GM10266 (cell line): ENCODE measurements around the gene FAT4.

ENCODE experiments used
- DNase-seq: peaks from one replicate; pipeline ENCODE4 v3.0.0; 2012; ENCODE audit errors: extremely low spot score
- TF ChIP-seq, protein P1 (sequence below): IDR thresholded peaks from 2 replicates; pipeline ENCODE4 v1.5.1; 2012; ENCODE audit warnings: mild to moderate bottlenecking, low read depth; ENCODE audit not compliant: control insufficient read depth, insufficient read depth; ENCODE audit errors: missing control alignments

FAT4 gene

DNA sequence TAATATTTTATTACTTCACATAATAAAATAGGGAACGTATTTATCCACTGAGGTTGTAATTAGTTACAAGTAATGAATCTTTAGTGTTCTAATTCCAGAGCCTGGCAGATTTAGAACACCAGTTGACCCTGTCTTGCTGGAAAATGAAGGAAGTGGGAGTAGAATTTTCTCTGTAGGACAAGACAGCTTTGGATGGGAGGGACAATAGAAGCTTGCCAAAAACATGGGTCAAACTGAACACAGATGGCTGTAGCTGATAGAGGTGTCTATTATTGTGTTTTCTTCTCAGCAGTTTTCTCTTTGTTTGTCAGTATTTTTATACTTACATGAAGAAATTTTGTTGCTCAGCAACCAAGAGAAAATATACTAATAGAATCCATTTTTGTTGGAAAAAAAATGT lies 20.2 kb downstream of the FAT4 start:
- DNase-seq: no peak
- TF ChIP-seq, protein P1, sequence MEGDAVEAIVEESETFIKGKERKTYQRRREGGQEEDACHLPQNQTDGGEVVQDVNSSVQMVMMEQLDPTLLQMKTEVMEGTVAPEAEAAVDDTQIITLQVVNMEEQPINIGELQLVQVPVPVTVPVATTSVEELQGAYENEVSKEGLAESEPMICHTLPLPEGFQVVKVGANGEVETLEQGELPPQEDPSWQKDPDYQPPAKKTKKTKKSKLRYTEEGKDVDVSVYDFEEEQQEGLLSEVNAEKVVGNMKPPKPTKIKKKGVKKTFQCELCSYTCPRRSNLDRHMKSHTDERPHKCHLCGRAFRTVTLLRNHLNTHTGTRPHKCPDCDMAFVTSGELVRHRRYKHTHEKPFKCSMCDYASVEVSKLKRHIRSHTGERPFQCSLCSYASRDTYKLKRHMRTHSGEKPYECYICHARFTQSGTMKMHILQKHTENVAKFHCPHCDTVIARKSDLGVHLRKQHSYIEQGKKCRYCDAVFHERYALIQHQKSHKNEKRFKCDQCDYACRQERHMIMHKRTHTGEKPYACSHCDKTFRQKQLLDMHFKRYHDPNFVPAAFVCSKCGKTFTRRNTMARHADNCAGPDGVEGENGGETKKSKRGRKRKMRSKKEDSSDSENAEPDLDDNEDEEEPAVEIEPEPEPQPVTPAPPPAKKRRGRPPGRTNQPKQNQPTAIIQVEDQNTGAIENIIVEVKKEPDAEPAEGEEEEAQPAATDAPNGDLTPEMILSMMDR: no peak

DNA sequence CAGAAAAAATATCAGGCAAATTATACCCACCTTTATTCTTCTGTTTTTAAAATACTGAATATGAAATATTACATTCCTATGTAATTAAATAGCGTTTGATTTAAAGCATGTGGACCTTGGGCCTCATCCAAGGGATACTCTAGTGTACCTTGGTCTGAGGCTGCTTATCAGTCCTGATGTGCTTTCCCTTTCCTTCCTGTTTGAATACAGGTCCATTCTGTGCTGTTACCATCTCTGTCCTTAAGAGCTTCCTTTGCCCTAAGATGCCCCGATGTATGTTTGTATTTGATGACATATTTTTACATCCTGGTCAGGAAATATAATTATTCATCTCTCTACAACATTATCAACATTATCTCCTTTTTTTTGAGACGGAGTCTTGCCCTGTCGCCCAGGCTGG lies 24.1 kb downstream of the FAT4 start:
- TF ChIP-seq, protein P1: no peak

DNA sequence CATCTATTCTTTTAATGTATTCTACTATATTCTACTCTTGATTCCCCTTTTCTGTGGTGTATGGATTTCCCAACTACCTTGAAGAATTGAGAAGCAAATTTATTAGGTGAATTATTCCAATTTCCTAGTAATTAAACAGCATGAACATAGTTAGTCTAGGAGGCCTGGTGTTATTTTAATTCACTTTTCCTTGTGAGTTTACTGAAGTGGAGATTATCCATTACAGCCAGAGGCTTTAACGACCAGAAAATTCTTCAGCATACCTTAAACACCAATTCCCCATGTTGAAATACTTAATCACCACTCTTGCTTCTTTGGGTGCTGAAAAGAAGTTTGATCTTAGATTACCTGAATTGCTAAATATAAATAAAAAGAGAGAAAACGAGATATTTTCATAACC lies 29.4 kb downstream of the FAT4 start:
- DNase-seq: no peak
- TF ChIP-seq, protein P1: no peak

More for the DNA sequence above, 24.1 kb downstream of the FAT4 start:
- DNase-seq: no peak

DNA sequence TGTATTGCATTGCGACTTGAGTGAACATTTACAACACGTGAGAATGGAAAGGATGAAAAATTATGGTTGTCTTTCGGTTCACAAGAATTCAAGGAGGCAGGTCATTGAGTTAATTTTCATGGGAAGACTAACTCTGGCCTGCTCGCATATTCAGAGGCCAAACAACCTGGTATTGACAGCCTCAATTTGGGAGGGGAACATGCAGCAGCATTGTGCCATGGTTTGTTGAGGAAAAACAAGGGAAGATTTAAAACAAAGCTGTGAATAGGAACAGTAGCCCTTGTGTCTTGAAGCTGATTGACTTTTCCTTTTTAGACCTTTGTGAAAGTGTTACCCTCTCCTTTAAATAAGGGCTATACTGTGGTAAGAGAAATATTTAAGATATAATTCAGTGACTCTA lies 31.9 kb downstream of the FAT4 start:
- DNase-seq: no peak
- TF ChIP-seq, protein P1: no peak

DNA sequence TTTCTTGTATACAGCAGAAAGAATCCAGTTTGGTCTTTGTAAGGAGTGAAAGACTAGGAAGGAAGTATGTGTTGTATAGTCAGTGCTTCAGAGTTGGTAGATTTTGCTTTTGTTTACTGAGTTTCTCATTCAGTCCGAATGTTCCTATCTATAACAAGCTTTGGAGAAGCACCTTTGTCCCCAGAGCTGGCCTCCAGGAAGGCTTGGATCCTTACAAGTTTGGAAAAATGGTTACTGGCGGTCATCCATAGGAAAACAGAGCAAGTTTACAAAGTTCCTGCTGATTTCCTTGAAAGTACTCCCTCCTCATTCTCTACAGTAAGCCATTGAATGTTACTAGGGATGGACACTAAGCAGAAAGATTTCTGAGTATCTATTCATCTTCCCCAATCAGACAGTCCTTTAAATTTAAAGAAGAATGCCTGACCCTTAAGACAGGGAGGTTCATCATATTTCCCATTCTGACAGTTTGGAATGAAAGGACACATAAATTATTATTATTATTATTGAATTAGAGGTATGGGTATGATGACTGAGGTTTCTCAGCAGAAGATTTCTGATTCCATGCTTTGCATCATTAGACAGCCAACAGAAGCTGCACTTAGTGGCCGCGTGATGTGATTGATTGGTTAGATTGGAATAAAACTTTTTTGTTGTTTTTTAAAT lies 35.8 kb downstream of the FAT4 start:
- TF ChIP-seq, protein P1: no peak

DNA sequence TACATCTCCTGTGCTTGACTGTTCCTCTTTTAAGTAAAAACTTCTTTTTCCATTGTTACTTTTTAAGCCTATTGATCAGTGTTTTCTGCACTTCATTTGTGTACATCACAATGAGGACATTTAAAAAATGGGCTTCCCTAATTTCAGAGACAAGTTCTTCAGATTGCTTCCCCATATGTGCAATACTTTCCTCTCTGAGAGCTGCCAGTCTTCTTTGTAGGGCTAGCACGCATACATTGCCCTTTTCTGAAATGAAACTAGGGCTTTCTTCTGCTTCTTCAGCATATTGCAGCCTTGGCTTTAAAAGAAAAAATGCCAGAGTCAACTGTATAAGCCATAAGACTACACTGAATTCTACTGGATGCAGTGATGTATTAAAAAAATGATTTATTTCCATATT lies 37.8 kb downstream of the FAT4 start:
- no peak for DNase-seq
- TF ChIP-seq, protein P1: no peak

More for the DNA sequence above, 35.8 kb downstream of the FAT4 start:
- no peak for DNase-seq

DNA sequence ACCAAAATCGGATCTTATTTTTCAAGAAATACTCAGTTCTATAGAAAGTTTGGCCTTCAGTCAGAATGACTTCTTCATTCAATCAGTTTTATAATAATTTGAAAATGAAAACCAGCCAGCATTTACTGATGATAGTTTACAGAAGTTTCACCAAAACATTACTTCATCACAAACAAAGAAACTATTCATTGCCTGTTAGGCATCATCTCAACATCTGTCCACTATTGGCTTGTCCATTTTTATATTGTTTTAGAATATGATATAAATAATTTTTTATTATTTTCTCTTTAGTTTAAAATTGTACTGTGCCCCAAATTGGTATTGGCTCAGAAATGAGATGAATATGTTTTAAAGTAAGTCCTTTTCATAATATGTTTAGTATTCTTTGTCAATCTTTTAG lies 38.4 kb downstream of the FAT4 start:
- no peak for DNase-seq
- TF ChIP-seq, protein P1: no peak
